Right kidney (tissue), 1 donor: ENCODE results near the gene TRAF3IP1.
"Not testable (repeated sequence)": the region's sequence is repeated elsewhere in the genome, so short reads cannot be mapped to it uniquely, and the experiment has no call there.

Source experiments
- DNase-seq: peaks from one replicate; pipeline ENCODE4 v3.0.0-alpha.2; 2016

The TRAF3IP1 gene

GRCh38 chr2:238379096-238379810, 58.9 kb downstream of the TRAF3IP1 start:
- peak; percentile 9 for DNase-seq

GRCh38 chr2:238380336-238380735, 60.0 kb downstream of the TRAF3IP1 start:
- no peak for DNase-seq

- no peak for DNase-seq
Measured at GRCh38 chr2:238380785-238381184, 60.5 kb downstream of the TRAF3IP1 start.

GRCh38 chr2:238381341-238382115, 61.2 kb downstream of the TRAF3IP1 start:
- DNase-seq: no peak

GRCh38 chr2:238382381-238382781, 62.1 kb downstream of the TRAF3IP1 start:
- DNase-seq: no peak

- no peak for DNase-seq
Measured at GRCh38 chr2:238383135-238383534, 62.8 kb downstream of the TRAF3IP1 start.

GRCh38 chr2:238383743-238384380, 63.5 kb downstream of the TRAF3IP1 start:
- DNase-seq: no peak

GRCh38 chr2:238387332-238387731, 67.0 kb downstream of the TRAF3IP1 start:
- no peak for DNase-seq

GRCh38 chr2:238388794-238389193, 68.5 kb downstream of the TRAF3IP1 start:
- no peak for DNase-seq

- no peak for DNase-seq
Measured at GRCh38 chr2:238389988-238390589, 69.8 kb downstream of the TRAF3IP1 start.

GRCh38 chr2:238391042-238391689, 70.8 kb downstream of the TRAF3IP1 start:
- DNase-seq: no peak

GRCh38 chr2:238396663-238397062, 76.3 kb downstream of the TRAF3IP1 start:
- no peak for DNase-seq

GRCh38 chr2:238397356-238397755, 77.0 kb downstream of the TRAF3IP1 start:
- no peak for DNase-seq

GRCh38 chr2:238398577-238398976, 78.3 kb downstream of the TRAF3IP1 start:
- no peak for DNase-seq

GRCh38 chr2:238399094-238399493, 78.8 kb downstream of the TRAF3IP1 start:
- no peak for DNase-seq

- DNase-seq: no peak
Measured at GRCh38 chr2:238401551-238401950, 81.2 kb downstream of the TRAF3IP1 start.

- DNase-seq: no peak
Measured at GRCh38 chr2:238403632-238404405, 83.5 kb downstream of the TRAF3IP1 start.

GRCh38 chr2:238404406-238405216, 84.3 kb downstream of the TRAF3IP1 start:
- DNase-seq: no peak

- DNase-seq: not testable (repeated sequence)
Measured at GRCh38 chr2:238405217-238405555, 84.9 kb downstream of the TRAF3IP1 start.

- DNase-seq: no peak
Measured at GRCh38 chr2:238406221-238406997, 86.1 kb downstream of the TRAF3IP1 start.
